PC-9 (cell line): ENCODE measurements around the gene CLUH. TPM values are rescaled to one million over a fixed set of nuclear protein-coding genes. Genes with fewer than 3 reads are reported as not detected.

ENCODE experiments used
- BruUV-seq: library from RNA; stranded (reverse); fragments of 400-500 nt; replicated peaks from 2 replicates; lab custom pipeline; 2021; lab: Mats Ljungman, UMichigan
- CTCF ChIA-PET: fragments of 300-600 bp; sonication (Branson Sonifier 250); formaldehyde crosslinking; loops from one replicate; lab custom pipeline; 2022; ENCODE audit warnings: antibody characterized with exemption; lab: Charles Lee
- POLR2A ChIA-PET: fragments of 300-600 bp; sonication (Branson Sonifier 250); formaldehyde crosslinking; loops from one replicate; lab custom pipeline; 2022; ENCODE audit warnings: antibody characterized with exemption; ENCODE audit not compliant: unreplicated experiment; lab: Charles Lee
- DNase-seq, 2 experiments: peaks; one replicate each; pipeline versions ENCODE4 v3.0.0 to v3.0.0-alpha.2; 2015 to 2022; ENCODE audit warnings: mixed read lengths in 1 of 2
- H2AFZ ChIP-seq: fragments of 200-600 bp; sonication (generic); 2 replicates; pipeline ENCODE4 v1.8.1; 2017; ENCODE audit warnings: antibody characterized with exemption
- H3F3A ChIP-seq: fragments of 200-600 bp; sonication (generic); 2 replicates; pipeline ENCODE4 v1.8.1; 2017; ENCODE audit warnings: antibody characterized with exemption, mild to moderate bottlenecking, low read depth; ENCODE audit not compliant: insufficient read depth
- H3K27ac ChIP-seq: fragments of 200-600 bp; sonication (generic); 2 replicates; pipeline ENCODE4 v1.6.1; 2016; ENCODE audit warnings: mixed run types
- H3K27me3 ChIP-seq: fragments of 200-600 bp; sonication (generic); 2 replicates; pipeline ENCODE4 v1.6.1; 2016; ENCODE audit warnings: low read depth, mixed run types; ENCODE audit not compliant: insufficient read depth
- H3K36me3 ChIP-seq: fragments of 200-600 bp; sonication (generic); 2 replicates; pipeline ENCODE4 v1.6.1; 2016; ENCODE audit warnings: low read depth, mixed run types
- H3K4me1 ChIP-seq: fragments of 200-600 bp; sonication (generic); replicated peaks from 2 replicates; pipeline ENCODE4 v1.6.1; 2016; ENCODE audit warnings: mixed run types; ENCODE audit not compliant: insufficient read depth
- H3K4me2 ChIP-seq: fragments of 200-600 bp; sonication (generic); 2 replicates; pipeline ENCODE4 v1.6.1; 2017; ENCODE audit warnings: mixed run types
- H3K4me3 ChIP-seq: fragments of 200-600 bp; sonication (generic); 2 replicates; pipeline ENCODE4 v1.6.1; 2016; ENCODE audit warnings: mixed run types
- H3K79me2 ChIP-seq: fragments of 200-600 bp; sonication (generic); 2 replicates; pipeline ENCODE4 v1.6.1; 2017; ENCODE audit warnings: low read depth, mixed run types
- H3K9me2 ChIP-seq: fragments of 200-600 bp; sonication (generic); 2 replicates; pipeline ENCODE4 v1.8.1; 2017; ENCODE audit warnings: mild to moderate bottlenecking; ENCODE audit not compliant: insufficient read depth
- H3K9me3 ChIP-seq: fragments of 200-600 bp; sonication (generic); 2 replicates; pipeline ENCODE4 v1.8.1; 2016; ENCODE audit warnings: low read depth; ENCODE audit not compliant: insufficient read depth
- H4K20me1 ChIP-seq: fragments of 200-600 bp; sonication (generic); 2 replicates; pipeline ENCODE4 v1.8.1; 2017; ENCODE audit not compliant: insufficient read depth
- EZH2 ChIP-seq: fragments of 200-600 bp; sonication (generic); IDR thresholded peaks from 2 replicates; pipeline ENCODE4 v1.8.0; 2017; ENCODE audit warnings: antibody characterized with exemption, low read depth
- intact Hi-C: fragments of 100-400 bp; cut with micrococcal nuclease; formaldehyde crosslinking; loops from one replicate; pipeline ENCODE4 v1.10.0; 2022; ENCODE audit not compliant: unreplicated experiment
- total RNA-seq: library from RNA; stranded (reverse); gene quantifications from 2 replicates; pipeline ENCODE4 v1.2.3, GENCODE V29; 2021
- TF ChIP-seq, protein P1 (sequence below): fragments of 200-600 bp; sonication (generic); conservative IDR thresholded peaks from 2 replicates; pipeline ENCODE4 v1.6.1; 2017; ENCODE audit warnings: mixed run types, antibody characterized with exemption, mild to moderate bottlenecking, moderate library complexity

CLUH gene
- total RNA-seq, 1 experiment from 2014 or later, result 142 TPM

DNA sequence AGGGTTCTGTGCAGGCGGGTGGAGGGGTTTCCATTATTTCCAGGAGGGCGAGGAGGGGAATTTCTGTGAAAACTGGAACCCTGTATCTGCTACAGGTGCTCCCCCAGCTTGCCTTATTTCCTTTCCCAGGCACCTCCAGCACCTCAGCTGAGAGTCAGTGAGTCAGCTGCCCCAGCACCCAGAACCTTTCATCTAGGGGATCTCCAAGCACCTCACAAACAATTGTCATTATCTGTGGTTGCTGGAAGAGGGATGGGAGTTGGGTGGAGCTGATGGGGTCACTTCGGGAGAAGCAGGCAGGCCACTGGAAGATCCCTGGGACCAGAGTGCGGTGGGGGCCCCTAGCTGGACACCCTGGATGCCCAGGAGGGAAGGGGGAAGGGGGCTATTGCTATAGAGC is 10.0 kb upstream of the CLUH start:
- BruUV-seq, result no TSS peak
- ChIA-PET POLR2A (no interaction called here), CTCF (no interaction called here)
- no peak for DNase-seq
- Histone ChIP-seq H3K9me3 (no peaks in the 10 kb centered on the region), H3K4me1 (no peaks in the 10 kb centered on the region), H3F3A (no peaks in the 10 kb centered on the region; the same call in 1 of the 2 replicates), H3K27me3 (peaks cover 17% of the 10 kb centered on the region), H3K27ac (no peak overlapping the region), H4K20me1 (no peaks in the 10 kb centered on the region), H3K79me2 (no peaks in the 10 kb centered on the region), H3K4me3 (no peak overlapping the region), H2AFZ (no peak overlapping the region), H3K9me2 (no peaks in the 10 kb centered on the region), H3K36me3 (no peaks in the 10 kb centered on the region), H3K4me2 (no peak overlapping the region)
- intact Hi-C loops, result no loop called here
- no peak for TF ChIP-seq EZH2
- TF ChIP-seq, protein P1, sequence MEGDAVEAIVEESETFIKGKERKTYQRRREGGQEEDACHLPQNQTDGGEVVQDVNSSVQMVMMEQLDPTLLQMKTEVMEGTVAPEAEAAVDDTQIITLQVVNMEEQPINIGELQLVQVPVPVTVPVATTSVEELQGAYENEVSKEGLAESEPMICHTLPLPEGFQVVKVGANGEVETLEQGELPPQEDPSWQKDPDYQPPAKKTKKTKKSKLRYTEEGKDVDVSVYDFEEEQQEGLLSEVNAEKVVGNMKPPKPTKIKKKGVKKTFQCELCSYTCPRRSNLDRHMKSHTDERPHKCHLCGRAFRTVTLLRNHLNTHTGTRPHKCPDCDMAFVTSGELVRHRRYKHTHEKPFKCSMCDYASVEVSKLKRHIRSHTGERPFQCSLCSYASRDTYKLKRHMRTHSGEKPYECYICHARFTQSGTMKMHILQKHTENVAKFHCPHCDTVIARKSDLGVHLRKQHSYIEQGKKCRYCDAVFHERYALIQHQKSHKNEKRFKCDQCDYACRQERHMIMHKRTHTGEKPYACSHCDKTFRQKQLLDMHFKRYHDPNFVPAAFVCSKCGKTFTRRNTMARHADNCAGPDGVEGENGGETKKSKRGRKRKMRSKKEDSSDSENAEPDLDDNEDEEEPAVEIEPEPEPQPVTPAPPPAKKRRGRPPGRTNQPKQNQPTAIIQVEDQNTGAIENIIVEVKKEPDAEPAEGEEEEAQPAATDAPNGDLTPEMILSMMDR, result no peak

DNA sequence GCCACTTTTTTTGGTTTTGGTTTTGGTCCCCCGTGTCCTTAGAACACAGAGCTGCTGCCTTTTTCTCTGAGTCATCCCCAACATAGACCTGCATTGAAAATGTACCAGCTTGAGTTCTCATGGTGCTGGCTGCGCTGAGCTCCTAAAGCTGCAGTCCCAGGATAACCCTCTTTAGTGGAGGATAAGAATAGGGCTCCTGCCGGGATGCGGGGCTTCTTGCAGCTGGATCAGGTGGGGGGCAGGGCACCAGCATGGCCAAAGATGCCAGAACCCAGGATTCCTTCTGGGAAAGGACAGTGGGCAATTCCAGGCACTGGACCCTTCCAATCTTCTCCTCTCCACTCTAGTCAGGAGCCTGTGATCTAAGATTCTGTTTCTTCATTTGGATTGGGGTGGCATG is 8.3 kb upstream of the CLUH start:
- H3K36me3 ChIP-seq, result no peaks in the 10 kb centered on the region
- no peak overlapping the region for H3K4me3 ChIP-seq
- no peaks in the 10 kb centered on the region for H4K20me1 ChIP-seq
- POLR2A ChIA-PET, result interaction anchor here (0.6 kb wide), 1 partner anchor 17 kb away, joined by 5 read pairs; no protein-coding TSS in a partner anchor
- intact Hi-C loops, result no loop called here
- DNase-seq, result no peak
- TF ChIP-seq, protein P1, result no peak
- TF ChIP-seq EZH2, result no peak
- no peak overlapping the region for H3K27ac ChIP-seq
- no peaks in the 10 kb centered on the region; the same call in 1 of the 2 replicates for H3F3A ChIP-seq
- no peaks in the 10 kb centered on the region for H3K9me3 ChIP-seq
- H3K4me2 ChIP-seq, result no peak overlapping the region
- H2AFZ ChIP-seq, result no peak overlapping the region
- no peaks in the 10 kb centered on the region for H3K9me2 ChIP-seq
- CTCF ChIA-PET, result no interaction called here
- no TSS peak for BruUV-seq
- H3K79me2 ChIP-seq, result no peaks in the 10 kb centered on the region
- peaks cover 9% of the 10 kb centered on the region for H3K27me3 ChIP-seq
- no peaks in the 10 kb centered on the region for H3K4me1 ChIP-seq

DNA sequence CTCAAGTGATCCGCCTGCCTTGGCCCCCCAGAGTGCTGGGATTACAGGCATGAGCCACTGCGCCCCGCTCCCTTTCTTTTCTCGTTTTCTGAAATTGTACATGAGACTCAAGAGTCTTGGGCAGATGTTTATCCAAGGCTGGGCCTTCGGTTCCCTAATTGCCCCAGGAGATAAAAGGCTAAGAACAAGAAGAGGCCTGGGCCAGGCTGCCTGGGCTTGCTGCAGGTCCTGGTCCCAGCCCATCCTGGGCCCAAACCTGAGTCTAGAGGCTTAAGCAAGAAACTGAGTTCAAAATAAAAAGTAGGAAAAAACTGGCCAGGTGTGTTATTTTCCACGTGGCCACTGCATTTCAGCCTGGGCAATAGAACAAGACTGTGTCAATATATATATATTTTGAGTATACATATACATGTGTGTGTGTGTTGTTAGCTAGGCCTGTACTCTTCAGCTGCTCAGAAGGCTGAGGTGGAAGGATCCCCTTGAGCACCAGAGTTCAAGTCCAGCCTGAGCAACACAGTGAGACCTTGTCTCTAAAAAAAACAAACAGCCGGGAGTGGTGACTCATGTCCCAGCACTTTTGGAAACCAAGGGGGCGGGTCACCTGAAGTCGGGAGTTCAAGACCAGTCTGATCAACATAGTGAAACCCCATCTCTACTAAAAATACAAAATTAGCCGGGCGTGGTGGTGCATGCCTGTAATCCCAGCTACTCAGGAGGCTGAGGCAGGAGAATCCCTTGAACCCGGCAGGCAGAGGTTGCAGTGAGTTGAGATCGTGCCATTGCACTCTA is 6.8 kb upstream of the CLUH start:
- no peaks in the 10 kb centered on the region for H3K9me3 ChIP-seq
- H4K20me1 ChIP-seq, result no peaks in the 10 kb centered on the region
- H3K27me3 ChIP-seq, result peaks cover 5% of the 10 kb centered on the region
- H3K4me2 ChIP-seq, result no peak overlapping the region
- H3K27ac ChIP-seq, result no peak overlapping the region
- no peaks in the 10 kb centered on the region; the same call in 1 of the 2 replicates for H3F3A ChIP-seq
- no TSS peak for BruUV-seq
- CTCF ChIA-PET, result no interaction called here
- TF ChIP-seq, protein P1, result no peak
- no peak for TF ChIP-seq EZH2
- no peaks in the 10 kb centered on the region for H3K79me2 ChIP-seq
- no peak for DNase-seq
- H3K4me3 ChIP-seq, result no peak overlapping the region
- intact Hi-C loops, result no loop called here
- no peaks in the 10 kb centered on the region for H3K36me3 ChIP-seq
- H3K4me1 ChIP-seq, result no peaks in the 10 kb centered on the region
- POLR2A ChIA-PET, result interaction anchor here (0.7 kb wide), 2 partner anchors 12 to 157 kb away, joined by 3 to 14 read pairs; no protein-coding TSS in a partner anchor
- H2AFZ ChIP-seq, result no peak overlapping the region
- H3K9me2 ChIP-seq, result no peaks in the 10 kb centered on the region
